Trophoblast cell (in vitro differentiated cells and primary cell): Measurements from ENCODE around the gene ERMP1.
A peak's percentile ranks its signal among the peaks of the same experiment; 100 is the strongest.

ENCODE experiments used
- DNase-seq, 2 donors: peaks; one replicate each; pipeline ENCODE4 v3.0.0-alpha.2; 2016
- H2AFZ ChIP-seq: 2 replicates; pipeline ENCODE4 v1.6.1; 2013; ENCODE audit warnings: low read length, moderate library complexity, mild to moderate bottlenecking; ENCODE audit not compliant: insufficient read depth, poor library complexity
- H2AK5ac ChIP-seq: 2 replicates; pipeline ENCODE4 v1.6.1; 2013; ENCODE audit warnings: mild to moderate bottlenecking, low read length
- H2BK120ac ChIP-seq: 2 replicates; pipeline ENCODE4 v1.6.1; 2013; ENCODE audit warnings: low read length, mild to moderate bottlenecking, moderate library complexity; ENCODE audit not compliant: insufficient read depth, poor library complexity
- H2BK12ac ChIP-seq: 2 replicates; pipeline ENCODE4 v1.6.1; 2013; ENCODE audit warnings: mild to moderate bottlenecking, low read length, moderate library complexity
- H2BK5ac ChIP-seq: 2 replicates; pipeline ENCODE4 v1.6.1; 2013; ENCODE audit warnings: low read length, low read depth, moderate library complexity, mild to moderate bottlenecking; ENCODE audit not compliant: poor library complexity
- H3K14ac ChIP-seq: 2 replicates; pipeline ENCODE4 v1.6.1; 2013; ENCODE audit warnings: mild to moderate bottlenecking, low read length
- H3K18ac ChIP-seq: 2 replicates; pipeline ENCODE4 v1.6.1; 2013; ENCODE audit warnings: mild to moderate bottlenecking, low read length
- H3K23ac ChIP-seq: 2 replicates; pipeline ENCODE4 v1.6.1; 2013; ENCODE audit warnings: low read length
- H3K27ac ChIP-seq: 2 replicates; pipeline ENCODE4 v1.5.1; 2013; ENCODE audit warnings: low read depth, mild to moderate bottlenecking, inconsistent platforms, low read length, moderate library complexity
- H3K27me3 ChIP-seq: 2 replicates; pipeline ENCODE4 v1.6.1; 2013; ENCODE audit warnings: inconsistent platforms, mild to moderate bottlenecking, low read length, moderate library complexity; ENCODE audit not compliant: insufficient read depth
- H3K36me3 ChIP-seq, 2 experiments: 1 replicate in 1 of 2; 2 replicates in 1 of 2; pipeline ENCODE4 v1.6.1; 2013; ENCODE audit warnings: low read length in 2 of 2, mild to moderate bottlenecking in 2 of 2, moderate library complexity in 1 of 2; ENCODE audit not compliant: insufficient read depth in 2 of 2, control insufficient read depth in 1 of 2
- H3K4ac ChIP-seq: 2 replicates; pipeline ENCODE4 v1.6.1; 2013; ENCODE audit warnings: low read depth, mild to moderate bottlenecking, low read length, moderate library complexity
- H3K4me1 ChIP-seq, 2 experiments: 1 replicate in 1 of 2; 2 replicates in 1 of 2; pipeline ENCODE4 v1.6.1; 2013; ENCODE audit warnings: low read length in 2 of 2, mild to moderate bottlenecking in 2 of 2, moderate library complexity in 1 of 2; ENCODE audit not compliant: insufficient read depth in 2 of 2, control insufficient read depth in 1 of 2
- H3K4me2 ChIP-seq: 2 replicates; pipeline ENCODE4 v1.6.1; 2013; ENCODE audit warnings: inconsistent platforms, mild to moderate bottlenecking, low read length, moderate library complexity
- H3K4me3 ChIP-seq: 2 replicates; pipeline ENCODE4 v1.5.1; 2013; ENCODE audit warnings: mild to moderate bottlenecking, low read depth, low read length, inconsistent platforms
- H3K79me1 ChIP-seq: one replicate; pipeline ENCODE4 v1.6.1; 2013; ENCODE audit warnings: low read length
- H3K79me2 ChIP-seq: 2 replicates; pipeline ENCODE4 v1.6.1; 2013; ENCODE audit warnings: low read length, mild to moderate bottlenecking; ENCODE audit not compliant: control insufficient read depth, insufficient read depth, poor library complexity
- H3K9ac ChIP-seq: 2 replicates; pipeline ENCODE4 v1.6.1; 2013; ENCODE audit warnings: mild to moderate bottlenecking, low read length
- H3K9me3 ChIP-seq: 2 replicates; pipeline ENCODE4 v1.6.1; 2013; ENCODE audit warnings: low read depth, mild to moderate bottlenecking, control low read depth, inconsistent platforms, low read length; ENCODE audit not compliant: insufficient read depth
- H4K12ac ChIP-seq: 2 replicates; pipeline ENCODE4 v1.6.1; 2013; ENCODE audit warnings: low read depth, mild to moderate bottlenecking, low read length, moderate library complexity
- H4K8ac ChIP-seq: 2 replicates; pipeline ENCODE4 v1.6.1; 2013; ENCODE audit warnings: low read depth, mild to moderate bottlenecking, low read length, moderate library complexity
- H4K91ac ChIP-seq: one replicate; pipeline ENCODE4 v1.6.1; 2013; ENCODE audit warnings: low read depth, mild to moderate bottlenecking, low read length, moderate library complexity
- WGBS: extraction: QIAGEN DNeasy Blood & Tissue Kit; methylation state at CpG from one replicate; pipeline ENCODE4 v1.1.7; 2013; ENCODE audit warnings: missing lambda C conversion rate; ENCODE audit not compliant: insufficient read length, insufficient coverage; ENCODE audit errors: extremely low coverage; 5-methylcytosine and 5-hydroxymethylcytosine counted together

The ERMP1 gene

DNA sequence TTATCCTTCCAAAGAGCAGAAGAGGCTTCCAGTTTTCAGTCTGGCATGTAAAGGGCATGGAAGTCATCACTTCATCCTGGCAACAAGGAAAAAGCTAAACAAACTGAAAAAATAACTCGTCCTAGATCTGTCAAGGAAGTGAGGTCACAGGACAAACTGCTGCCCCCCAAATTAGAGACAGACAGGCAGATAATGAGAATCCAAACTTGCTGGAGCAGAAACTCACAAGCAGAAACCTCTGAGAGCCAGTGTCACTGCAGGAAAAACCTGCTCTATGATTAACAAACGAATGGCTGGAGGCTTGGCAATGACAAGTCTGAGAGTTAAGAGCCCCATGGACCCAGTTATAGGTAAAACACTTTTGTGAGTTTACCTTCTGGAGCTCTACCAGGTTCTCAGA is 38.9 kb upstream of the ERMP1 start:
- Histone ChIP-seq H3K4ac (no peak overlapping the region), H3K79me1 (peaks cover 2% of the 10 kb centered on the region), H2BK12ac (no peak overlapping the region), H2AK5ac (no peak overlapping the region), H3K9me3 (no peaks in the 10 kb centered on the region), H3K14ac (no peak overlapping the region), H2BK5ac (peak overlapping the region; percentile 14), H3K23ac (no peak overlapping the region), H4K8ac (no peak overlapping the region), H4K91ac (no peak overlapping the region), H3K4me3 (no peak overlapping the region), H3K4me2 (no peak overlapping the region), H3K4me1 (peaks cover 17 to 22% of the 10 kb centered on the region in 2 experiments), H3K27ac (peak overlapping the region; percentile 46), H3K36me3 (no peaks in the 10 kb centered on the region), H3K9ac (no peak overlapping the region), H3K18ac (no peak overlapping the region), H2AFZ (no peak overlapping the region), H4K12ac (no peak overlapping the region), H2BK120ac (no peak overlapping the region), H3K79me2 (no peaks in the 10 kb centered on the region), H3K27me3 (no peaks in the 10 kb centered on the region)
- peak in 1 of 2 donors; percentile 26 for DNase-seq
- WGBS: no CpG with 5 or more reads among the region's 2 CpGs

DNA sequence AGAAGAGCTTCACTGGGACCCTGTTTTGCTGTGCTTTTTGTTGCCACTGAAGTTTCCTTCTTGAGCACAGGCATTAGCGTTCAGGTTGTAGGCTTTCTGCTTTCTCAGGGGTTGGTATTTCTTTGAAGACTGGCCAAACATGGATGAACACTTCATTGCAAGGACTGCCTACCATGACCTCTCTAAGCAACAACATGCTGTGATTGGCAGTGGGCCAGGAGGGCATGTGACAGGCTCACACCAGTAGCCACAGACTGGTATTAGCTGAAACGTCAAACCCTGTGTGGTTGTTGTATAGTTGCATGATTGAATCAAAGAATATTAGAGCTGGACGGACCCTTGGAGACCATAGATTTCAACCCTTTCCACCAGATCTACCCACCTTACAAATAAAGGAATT is 37.8 kb upstream of the ERMP1 start:
- no peak overlapping the region for H2BK5ac ChIP-seq
- H2AK5ac ChIP-seq: no peak overlapping the region
- no peak overlapping the region for H4K12ac ChIP-seq
- no peaks in the 10 kb centered on the region for H3K36me3 ChIP-seq
- no peak overlapping the region for H3K27ac ChIP-seq
- no peaks in the 10 kb centered on the region for H3K9me3 ChIP-seq
- H3K4me3 ChIP-seq: no peak overlapping the region
- H4K91ac ChIP-seq: peak overlapping the region; percentile 13
- H2AFZ ChIP-seq: no peak overlapping the region
- H3K4me2 ChIP-seq: no peak overlapping the region
- no peak for DNase-seq
- H3K18ac ChIP-seq: no peak overlapping the region
- H2BK12ac ChIP-seq: peak overlapping the region; percentile 59
- no peaks in the 10 kb centered on the region for H3K27me3 ChIP-seq
- no peak overlapping the region for H2BK120ac ChIP-seq
- H3K4ac ChIP-seq: no peak overlapping the region
- no peak overlapping the region for H3K23ac ChIP-seq
- no peaks in the 10 kb centered on the region for H3K79me1 ChIP-seq
- H3K9ac ChIP-seq: no peak overlapping the region
- H3K14ac ChIP-seq: no peak overlapping the region
- WGBS: no CpG with 5 or more reads among the region's 3 CpGs
- no peak overlapping the region for H4K8ac ChIP-seq
- peaks cover 17 to 22% of the 10 kb centered on the region in 2 experiments for H3K4me1 ChIP-seq
- H3K79me2 ChIP-seq: no peaks in the 10 kb centered on the region

DNA sequence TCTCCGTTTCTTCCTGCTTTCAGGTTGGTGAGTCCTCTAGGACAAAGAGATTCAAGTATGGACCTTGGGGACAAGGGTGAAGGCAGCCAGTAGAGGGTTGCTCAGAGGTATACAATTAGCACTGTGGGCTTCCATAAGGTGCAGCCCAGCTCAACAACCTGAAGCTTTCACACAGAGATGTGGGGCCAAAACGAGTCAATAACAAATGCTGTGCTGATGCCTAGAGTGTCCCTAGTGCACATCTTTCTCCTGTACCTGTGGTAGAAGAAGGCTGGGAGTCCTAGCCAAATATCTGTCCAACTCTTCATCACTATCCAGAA is 37.1 kb upstream of the ERMP1 start:
- H3K9ac ChIP-seq: no peak overlapping the region
- H3K27ac ChIP-seq: no peak overlapping the region
- H2AFZ ChIP-seq: peak overlapping the region; percentile 20
- no peaks in the 10 kb centered on the region for H3K79me1 ChIP-seq
- WGBS: no CpG with 5 or more reads among the region's 2 CpGs
- no peak overlapping the region for H3K18ac ChIP-seq
- peaks cover 17 to 22% of the 10 kb centered on the region in 2 experiments for H3K4me1 ChIP-seq
- H3K27me3 ChIP-seq: no peaks in the 10 kb centered on the region
- peak overlapping the region; percentile 52 for H2BK120ac ChIP-seq
- no peak overlapping the region for H2BK5ac ChIP-seq
- peak overlapping the region; percentile 4 for H4K8ac ChIP-seq
- no peaks in the 10 kb centered on the region for H3K79me2 ChIP-seq
- no peaks in the 10 kb centered on the region for H3K36me3 ChIP-seq
- H3K4ac ChIP-seq: peak overlapping the region; percentile 21
- H3K4me3 ChIP-seq: no peak overlapping the region
- no peak overlapping the region for H3K23ac ChIP-seq
- H4K91ac ChIP-seq: peak overlapping the region; percentile 39
- no peak overlapping the region for H3K14ac ChIP-seq
- no peaks in the 10 kb centered on the region for H3K9me3 ChIP-seq
- no peak overlapping the region for H2AK5ac ChIP-seq
- H2BK12ac ChIP-seq: no peak overlapping the region
- DNase-seq: no peak
- H3K4me2 ChIP-seq: no peak overlapping the region
- no peak overlapping the region for H4K12ac ChIP-seq

DNA sequence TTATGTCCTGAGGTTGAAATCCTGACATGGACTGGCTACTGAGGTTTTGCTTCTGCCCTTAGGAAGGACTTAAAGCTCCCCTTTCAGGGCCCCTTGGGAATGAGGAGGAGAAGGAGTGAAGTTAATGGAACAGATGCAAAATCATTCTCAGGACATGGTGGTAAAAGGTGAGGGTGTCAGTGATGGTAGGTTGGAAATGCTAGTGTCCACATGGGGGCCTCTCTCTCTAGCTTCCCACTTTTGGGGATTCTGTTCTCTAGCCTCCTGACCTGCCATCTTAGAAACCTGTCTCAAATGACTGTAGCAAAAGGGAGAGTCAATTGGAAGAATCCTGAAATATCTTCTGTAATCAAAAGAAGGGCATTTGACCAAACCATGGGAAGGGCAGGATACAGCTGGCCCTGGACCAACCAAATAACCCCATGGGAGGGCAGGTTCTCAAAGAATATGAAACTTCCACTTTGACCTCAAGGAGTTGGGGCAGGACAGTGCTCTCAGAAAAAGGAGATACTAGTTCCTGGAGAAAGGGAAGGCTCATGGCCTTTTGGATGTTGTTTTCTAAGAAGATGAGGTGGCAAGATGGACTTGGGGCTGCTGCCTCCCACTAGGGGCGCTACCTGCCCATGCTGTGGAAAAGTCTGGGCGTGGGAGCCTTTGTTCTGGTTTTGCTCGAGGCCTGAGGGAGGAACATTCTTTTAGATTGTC is 36.5 kb upstream of the ERMP1 start:
- H2BK12ac ChIP-seq: peak overlapping the region; percentile 61
- no peak overlapping the region for H4K12ac ChIP-seq
- H3K18ac ChIP-seq: no peak overlapping the region
- H3K23ac ChIP-seq: no peak overlapping the region
- H3K36me3 ChIP-seq: no peaks in the 10 kb centered on the region
- peaks cover 18 to 20% of the 10 kb centered on the region in 2 experiments for H3K4me1 ChIP-seq
- H3K79me1 ChIP-seq: no peaks in the 10 kb centered on the region
- H3K4ac ChIP-seq: peak overlapping the region; percentile 6
- peak overlapping the region; percentile 20 for H2AFZ ChIP-seq
- H3K14ac ChIP-seq: no peak overlapping the region
- no peak overlapping the region for H3K9ac ChIP-seq
- no peak overlapping the region for H3K27ac ChIP-seq
- H2BK120ac ChIP-seq: no peak overlapping the region
- H4K8ac ChIP-seq: peak overlapping the region; percentile 9
- H4K91ac ChIP-seq: peak overlapping the region; percentile 57
- no CpG with 5 or more reads among the region's 3 CpGs for WGBS
- DNase-seq: peak in 1 of 2 donors; percentile 40
- H3K9me3 ChIP-seq: no peaks in the 10 kb centered on the region
- H2BK5ac ChIP-seq: no peak overlapping the region
- H3K4me2 ChIP-seq: no peak overlapping the region
- no peaks in the 10 kb centered on the region for H3K79me2 ChIP-seq
- no peak overlapping the region for H2AK5ac ChIP-seq
- H3K27me3 ChIP-seq: no peaks in the 10 kb centered on the region
- no peak overlapping the region for H3K4me3 ChIP-seq
